ENCODE data around the gene SERPING1.

DNA sequence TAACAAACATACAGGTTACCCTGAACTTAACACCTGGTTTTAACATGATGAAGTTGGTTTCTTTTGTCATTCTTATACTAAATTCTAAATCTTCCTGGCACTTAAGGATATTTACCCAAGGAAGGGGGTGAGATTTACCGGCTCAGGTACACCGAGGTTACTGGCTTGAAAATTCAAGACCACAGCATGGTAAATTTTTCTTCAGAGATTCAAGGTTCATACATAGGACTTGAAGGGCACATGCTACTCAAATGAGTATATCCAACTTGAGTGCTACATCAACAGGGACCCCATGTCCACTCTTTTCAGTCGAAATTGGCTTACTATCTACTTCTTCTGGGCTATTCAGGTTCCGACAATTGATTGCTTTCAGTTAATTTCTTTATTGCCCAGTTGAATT lies 12.7 kb downstream of the SERPING1 start:
- TF ChIP-seq EP300 (IDR thresholded peaks at IDR 0.05; ENCODE audit: low read depth) = no peak
- no peak for TF ChIP-seq POLR2A (IDR thresholded peaks at IDR 0.05)
- TF ChIP-seq, protein P1, sequence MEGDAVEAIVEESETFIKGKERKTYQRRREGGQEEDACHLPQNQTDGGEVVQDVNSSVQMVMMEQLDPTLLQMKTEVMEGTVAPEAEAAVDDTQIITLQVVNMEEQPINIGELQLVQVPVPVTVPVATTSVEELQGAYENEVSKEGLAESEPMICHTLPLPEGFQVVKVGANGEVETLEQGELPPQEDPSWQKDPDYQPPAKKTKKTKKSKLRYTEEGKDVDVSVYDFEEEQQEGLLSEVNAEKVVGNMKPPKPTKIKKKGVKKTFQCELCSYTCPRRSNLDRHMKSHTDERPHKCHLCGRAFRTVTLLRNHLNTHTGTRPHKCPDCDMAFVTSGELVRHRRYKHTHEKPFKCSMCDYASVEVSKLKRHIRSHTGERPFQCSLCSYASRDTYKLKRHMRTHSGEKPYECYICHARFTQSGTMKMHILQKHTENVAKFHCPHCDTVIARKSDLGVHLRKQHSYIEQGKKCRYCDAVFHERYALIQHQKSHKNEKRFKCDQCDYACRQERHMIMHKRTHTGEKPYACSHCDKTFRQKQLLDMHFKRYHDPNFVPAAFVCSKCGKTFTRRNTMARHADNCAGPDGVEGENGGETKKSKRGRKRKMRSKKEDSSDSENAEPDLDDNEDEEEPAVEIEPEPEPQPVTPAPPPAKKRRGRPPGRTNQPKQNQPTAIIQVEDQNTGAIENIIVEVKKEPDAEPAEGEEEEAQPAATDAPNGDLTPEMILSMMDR (IDR thresholded peaks at IDR 0.05) = no peak
- no peak for TF ChIP-seq POLR2AphosphoS5 (IDR thresholded peaks at IDR 0.05)
